OCI-LY7 (cell line): ENCODE results near the gene MYRIP. TPM values are rescaled to one million over a fixed set of nuclear protein-coding genes. Genes with fewer than 3 reads are reported as not detected.

Experiments
- BruUV-seq: library from RNA; stranded (reverse); fragments of 400-500 nt; replicated peaks from 2 replicates; lab custom pipeline; 2021; lab: Mats Ljungman, UMichigan
- CTCF ChIA-PET: fragments of 300-600 bp; sonication (Branson Sonifier 250); formaldehyde crosslinking; loops from one replicate; lab custom pipeline; 2022; ENCODE audit warnings: antibody characterized with exemption; ENCODE audit not compliant: unreplicated experiment; lab: Charles Lee
- POLR2A ChIA-PET: fragments of 300-600 bp; sonication (Branson Sonifier 250); formaldehyde crosslinking; loops from one replicate; lab custom pipeline; 2022; ENCODE audit warnings: antibody characterized with exemption; lab: Charles Lee
- DNase-seq: peaks from one replicate; pipeline ENCODE4 v3.0.0-alpha.2; 2015; ENCODE audit warnings: low spot score
- H2AFZ ChIP-seq: fragments of 200-600 bp; sonication (generic), shearing (Covaris generic); 2 replicates; pipeline ENCODE4 v1.6.1; 2014; ENCODE audit warnings: mild to moderate bottlenecking, antibody characterized with exemption, low read length, moderate library complexity
- H3K27ac ChIP-seq: fragments of 200-600 bp; sonication (generic); 2 replicates; pipeline ENCODE4 v1.5.1; 2014; ENCODE audit warnings: mixed run types, low read depth, mild to moderate bottlenecking, moderate library complexity, low read length, inconsistent platforms; ENCODE audit not compliant: poor library complexity, severe bottlenecking
- H3K36me3 ChIP-seq: fragments of 200-600 bp; sonication (generic); 2 replicates; pipeline ENCODE4 v1.6.1; 2014; ENCODE audit warnings: mild to moderate bottlenecking, antibody characterized with exemption, low read length, moderate library complexity, mixed read lengths; ENCODE audit not compliant: insufficient read depth
- H3K4me1 ChIP-seq: fragments of 200-600 bp; sonication (generic); 2 replicates; pipeline ENCODE4 v1.5.1; 2014; ENCODE audit warnings: mild to moderate bottlenecking, low read length; ENCODE audit not compliant: insufficient read depth, poor library complexity, severe bottlenecking
- H3K4me2 ChIP-seq: fragments of 200-600 bp; sonication (generic); 2 replicates; pipeline ENCODE4 v1.6.1; 2014; ENCODE audit warnings: mild to moderate bottlenecking, low read length
- H3K4me3 ChIP-seq: fragments of 200-600 bp; sonication (generic); 2 replicates; pipeline ENCODE4 v1.5.1; 2014; ENCODE audit warnings: mild to moderate bottlenecking, low read depth, low read length; ENCODE audit not compliant: poor library complexity, severe bottlenecking
- H3K79me2 ChIP-seq: fragments of 200-600 bp; sonication (generic); 2 replicates; pipeline ENCODE4 v1.6.1; 2016; ENCODE audit warnings: low read depth, mild to moderate bottlenecking, low read length, moderate library complexity, mixed read lengths; ENCODE audit not compliant: insufficient read depth
- H3K9me2 ChIP-seq: fragments of 200-600 bp; sonication (generic); 2 replicates; pipeline ENCODE4 v1.6.1; 2016; ENCODE audit warnings: mild to moderate bottlenecking, low read length, mixed read lengths; ENCODE audit not compliant: insufficient read depth
- H3K9me3 ChIP-seq: fragments of 200-600 bp; sonication (generic); 2 replicates; pipeline ENCODE4 v1.6.1; 2014; ENCODE audit warnings: mild to moderate bottlenecking, mixed run types, low read length, mixed read lengths
- H4K20me1 ChIP-seq: fragments of 200-600 bp; sonication (generic); 2 replicates; pipeline ENCODE4 v1.6.1; 2014; ENCODE audit warnings: mild to moderate bottlenecking, antibody characterized with exemption, low read length, moderate library complexity, mixed read lengths; ENCODE audit not compliant: insufficient read depth
- CTCF ChIP-seq: fragments of 200-600 bp; sonication (generic); conservative IDR thresholded peaks from 2 replicates; pipeline ENCODE4 v1.5.1; 2014; ENCODE audit warnings: mild to moderate bottlenecking, antibody characterized with exemption, low read length, moderate library complexity, mixed read lengths
- EZH2phosphoT487 ChIP-seq: fragments of 200-600 bp; sonication (generic); IDR thresholded peaks from 2 replicates; pipeline ENCODE4 v1.6.1; 2018; ENCODE audit warnings: low read depth, borderline replicate concordance, mild to moderate bottlenecking, mixed run types, antibody characterized with exemption, low read length, moderate library complexity, mixed read lengths
- intact Hi-C: fragments of 100-400 bp; cut with micrococcal nuclease; formaldehyde crosslinking; loops from one replicate; pipeline ENCODE4 v1.10.0; 2022; ENCODE audit not compliant: unreplicated experiment
- total RNA-seq, 2 experiments: library from RNA; depleted of rRNA in 1 of 2; stranded (reverse); fragments of >200 nt in 1 of 2; shearing (Covaris generic) in 1 of 2; gene quantifications; 2 replicates each; pipeline ENCODE4 v1.2.3, GENCODE V29; 2014 to 2022

The MYRIP gene
- total RNA-seq, 2 experiments from 2014 or later = not detected

- Histone ChIP-seq H3K4me3 (no peak overlapping the region), H3K4me1 (no peaks in the 10 kb centered on the region), H4K20me1 (no peaks in the 10 kb centered on the region), H3K9me3 (no peaks in the 10 kb centered on the region), H3K4me2 (no peak overlapping the region), H3K79me2 (no peaks in the 10 kb centered on the region), H3K27ac (no peak overlapping the region), H2AFZ (no peak overlapping the region), H3K36me3 (no peaks in the 10 kb centered on the region), H3K9me2 (no peaks in the 10 kb centered on the region)
- DNase-seq = no peak
- POLR2A ChIA-PET = interaction anchor here (0.6 kb wide), 1 partner anchor 1226 kb away, joined by 3 read pairs; no protein-coding TSS in a partner anchor
- TF ChIP-seq EZH2phosphoT487 (no peak), CTCF (no peak)
- BruUV-seq = no TSS peak
- CTCF ChIA-PET = interaction anchor here (1.3 kb wide), 1 partner anchor 130 kb away, joined by 3 read pairs; no protein-coding TSS in a partner anchor
- intact Hi-C loops = loop anchor here (5.0 kb wide), 1 partner anchor 166 kb away; no protein-coding TSS in a partner anchor
These were observed 368.7 kb downstream of the MYRIP start for GRCh38 chr3:40178012-40178594.

- TF ChIP-seq CTCF (peak; percentile 78), EZH2phosphoT487 (no peak)
- intact Hi-C loops = loop anchor here (5.0 kb wide), 1 partner anchor 167 kb away; no protein-coding TSS in a partner anchor
- DNase-seq = peak; percentile 50
- CTCF ChIA-PET = interaction anchor here (1.3 kb wide), 1 partner anchor 130 kb away, joined by 3 read pairs; no protein-coding TSS in a partner anchor
- no peak overlapping the region for H3K4me3 ChIP-seq
- no peak overlapping the region for H3K27ac ChIP-seq
- no peaks in the 10 kb centered on the region for H4K20me1 ChIP-seq
- POLR2A ChIA-PET = interaction anchor here (0.6 to 2.1 kb wide), 2 partner anchors 12 to 89 kb away, joined by 3 to 5 read pairs; no protein-coding TSS in a partner anchor
- BruUV-seq = no TSS peak
- H3K4me1 ChIP-seq = no peaks in the 10 kb centered on the region
- H2AFZ ChIP-seq = no peak overlapping the region
- H3K9me2 ChIP-seq = no peaks in the 10 kb centered on the region
- no peaks in the 10 kb centered on the region for H3K79me2 ChIP-seq
- no peaks in the 10 kb centered on the region for H3K36me3 ChIP-seq
- H3K4me2 ChIP-seq = no peak overlapping the region
- no peaks in the 10 kb centered on the region for H3K9me3 ChIP-seq
These were observed 369.6 kb downstream of the MYRIP start for GRCh38 chr3:40179016-40179415.

GRCh38 chr3:40181182-40181581, 371.8 kb downstream of the MYRIP start:
- Histone ChIP-seq H3K9me3 (no peaks in the 10 kb centered on the region), H4K20me1 (no peaks in the 10 kb centered on the region), H3K9me2 (no peaks in the 10 kb centered on the region), H3K4me1 (no peaks in the 10 kb centered on the region), H3K4me3 (no peak overlapping the region), H3K27ac (no peak overlapping the region), H3K4me2 (no peak overlapping the region), H3K79me2 (no peaks in the 10 kb centered on the region), H3K36me3 (no peaks in the 10 kb centered on the region), H2AFZ (no peak overlapping the region)
- POLR2A ChIA-PET = no interaction called here
- no peak for DNase-seq
- intact Hi-C loops = no loop called here
- TF ChIP-seq CTCF = no peak
- BruUV-seq = no TSS peak
- CTCF ChIA-PET = interaction anchor here (0.6 to 0.7 kb wide), 2 partner anchors 91 to 262 kb away, joined by 3 read pairs; no protein-coding TSS in a partner anchor
